K562 (cell line): ENCODE results near the gene KCNJ11. TPM values are rescaled to one million over a fixed set of nuclear protein-coding genes. Genes with fewer than 3 reads are reported as not detected.

Experiments
- BACH1 ChIP-seq: fragments of 200-800 bp; sonication (Bioruptor generic); IDR thresholded peaks from 2 replicates; pipeline ENCODE4 v1.6.1; 2016; ENCODE audit warnings: missing genetic modification characterization, missing compliant biosample characterization
- CHD2 ChIP-seq: IDR thresholded peaks from 2 replicates; pipeline ENCODE4 v1.6.1; 2011; ENCODE audit warnings: low read depth, low read length
- CREB3L1 ChIP-seq: fragments of 450-650 bp; IDR thresholded peaks from 2 replicates; pipeline ENCODE4 v1.6.1; 2014; ENCODE audit warnings: low read depth, mild to moderate bottlenecking, moderate library complexity, borderline replicate concordance
- CXXC5 ChIP-seq: fragments of 250-450 bp; sonication (Bioruptor Pico); IDR thresholded peaks from 2 replicates; pipeline ENCODE4 v1.8.0; 2022; ENCODE audit warnings: inconsistent platforms, mild to moderate bottlenecking, moderate library complexity
- ETV1 ChIP-seq: fragments of 450-650 bp; conservative IDR thresholded peaks from 2 replicates; pipeline ENCODE4 v1.6.1; 2016; ENCODE audit warnings: missing genetic modification characterization, control low read depth, low read depth, missing compliant biosample characterization
- GTF2B ChIP-seq: IDR thresholded peaks from 2 replicates; pipeline ENCODE4 v1.6.1; 2011; ENCODE audit not compliant: insufficient read length; ENCODE audit errors: extremely low read depth
- GTF2E2 ChIP-seq: fragments of 200-800 bp; sonication (Bioruptor generic); IDR thresholded peaks from 2 replicates; pipeline ENCODE4 v1.6.1; 2016; ENCODE audit warnings: missing genetic modification characterization, missing compliant biosample characterization
- GTF2F1 ChIP-seq: IDR thresholded peaks from 2 replicates; pipeline ENCODE4 v1.6.1; 2011; ENCODE audit warnings: low read depth, low read length, improper control_type of control experiment
- HOMEZ ChIP-seq: fragments of 250-450 bp; sonication (Bioruptor Pico); IDR thresholded peaks from 2 replicates; pipeline ENCODE4 v1.4.0; 2020; ENCODE audit warnings: mild to moderate bottlenecking, moderate library complexity
- HSF4 ChIP-seq: fragments of 250-450 bp; sonication (Bioruptor Pico); IDR thresholded peaks from 2 replicates; pipeline ENCODE4 v2.1.2; 2022; ENCODE audit warnings: mild to moderate bottlenecking, moderate library complexity, borderline replicate concordance
- LCOR ChIP-seq: sonication (generic); formaldehyde crosslinking; IDR thresholded peaks from 2 replicates; pipeline ENCODE4 v1.8.0; 2022; ENCODE audit warnings: mild to moderate bottlenecking, missing genetic modification reagents
- MYC ChIP-seq, 2 experiments: fragments of 250-450 bp in 1 of 2; sonication (Bioruptor Pico) in 1 of 2; IDR thresholded peaks; 2 replicates each; pipeline versions ENCODE4 v1.5.1 to v1.6.1; 2012 to 2021; ENCODE audit warnings: low read depth in 2 of 2, borderline replicate concordance in 1 of 2, improper control_type of control experiment in 1 of 2, low read length in 1 of 2, mild to moderate bottlenecking in 1 of 2, moderate library complexity in 1 of 2
- PREB ChIP-seq: sonication (generic); formaldehyde crosslinking; IDR thresholded peaks from 2 replicates; pipeline ENCODE4 v1.8.1; 2023; ENCODE audit warnings: mild to moderate bottlenecking, missing genetic modification reagents
- RAD21 ChIP-seq, 2 experiments: fragments of 250-450 bp in 1 of 2; fragments of 450-650 bp in 1 of 2; sonication (Bioruptor Pico) in 1 of 2; formaldehyde crosslinking in 1 of 2; IDR thresholded peaks in 1 of 2; conservative IDR thresholded peaks in 1 of 2; 2 replicates each; pipeline versions ENCODE4 v1.4.0 to v1.8.0; 2020 to 2022; ENCODE audit warnings: mild to moderate bottlenecking in 2 of 2, moderate library complexity in 1 of 2
- SAFB ChIP-seq: fragments of 200-400 bp; formaldehyde crosslinking; IDR thresholded peaks from 2 replicates; pipeline ENCODE4 v1.6.1; 2017; ENCODE audit warnings: low read depth, low read length, borderline replicate concordance
- TARDBP ChIP-seq: fragments of 450-650 bp; IDR thresholded peaks from 2 replicates; pipeline ENCODE4 v1.6.1; 2016
- ZMIZ1 ChIP-seq, 2 experiments: fragments of 150-350 bp in 1 of 2; IDR thresholded peaks; 2 replicates each; pipeline ENCODE4 v1.6.1; 2012 to 2016; ENCODE audit warnings: low read depth in 2 of 2, low read length in 2 of 2, mild to moderate bottlenecking in 1 of 2, moderate library complexity in 1 of 2
- polyA plus RNA-seq, 8 experiments: library from polyadenylated mRNA; depleted of rRNA in 4 of 8; stranded (reverse) in 5 of 8; unstranded in 3 of 8; fragments of >200 nt; fragmentation: Nextera tagmentation in 2 of 8; fragmentation: Illumina TruSeq in 1 of 8; extraction: Ambion mirVana in 2 of 8; extraction: Trizol in 1 of 8; gene quantifications; 2 replicates each; pipeline versions ENCODE4 v1.2.1 to v1.2.3, GENCODE V29; 2011 to 2014; ENCODE audit warnings: inconsistent platforms in 1 of 8, missing spikeins in 1 of 8
- total RNA-seq, 7 experiments: library from RNA; depleted of rRNA in 6 of 7; stranded (reverse); fragments of >200 nt in 6 of 7; fragmentation: Illumina TruSeq in 2 of 7; extraction: Trizol in 2 of 7; gene quantifications; 2 replicates each; pipeline versions ENCODE4 v1.2.1 to v1.2.3, GENCODE V29; 2011 to 2021; ENCODE audit warnings: low replicate concordance in 1 of 7

The KCNJ11 gene
- total and polyA plus RNA-seq, 9 of the 15 experiments (the other 6 are each of a cell fraction or from before 2014, with no cell fraction given): 0.54 to 3.7 (median 0.86) TPM; not detected in 2

- peak; percentile 86 for TF ChIP-seq MYC (IDR thresholded peaks at IDR 0.05; ENCODE audit: low read depth, low read length)
- TF ChIP-seq MYC (CRISPR knock-in tag; IDR thresholded peaks at IDR 0.05; ENCODE audit: borderline replicate concordance, low read depth): no peak
- peak; percentile 92 for TF ChIP-seq CHD2
- no peak for TF ChIP-seq GTF2B
- TF ChIP-seq ETV1 (tag): peak; percentile 66
- peak; percentile 87 for TF ChIP-seq CREB3L1
- TF ChIP-seq BACH1 (tag): no peak
- peak; percentile 37; the same call in 1 of the 2 replicates for TF ChIP-seq TARDBP
- TF ChIP-seq HSF4 (CRISPR knock-in tag): no peak
- peak in 1 of 2 experiments; percentile 37; a peak in 1 of 4 replicates for TF ChIP-seq ZMIZ1 (IDR thresholded peaks at IDR 0.05; ENCODE audit: low read depth in 2 of 2, low read length in 2 of 2)
- TF ChIP-seq GTF2F1: 0 out of 2 replicates have a peak, but pooled peaks have one; percentile 22
- TF ChIP-seq HOMEZ (CRISPR knock-in tag): 0 out of 2 replicates have a peak, but pooled peaks have one; percentile 55
- 0 out of 2 replicates have a peak, but pooled peaks have one; percentile 36 for TF ChIP-seq GTF2E2
- TF ChIP-seq LCOR (CRISPR knock-in tag): peak; percentile 82
- peak; percentile 60; the same call in 1 of the 2 replicates for TF ChIP-seq SAFB
- TF ChIP-seq PREB (CRISPR knock-in tag): no peak
- peak; percentile 80 for TF ChIP-seq CXXC5
- TF ChIP-seq RAD21 (CRISPR knock-in tag; conservative IDR thresholded peaks at IDR 0.05 in 1 of 2, IDR thresholded peaks at IDR 0.05 in 1 of 2): no peak
Observed at GRCh38 chr11:17351510-17352176, 36.8 kb downstream of the KCNJ11 start, which contains the start of gene NCR3LG1 (continued).
